Loucy (cell line): ENCODE data around the gene XIRP2.

ENCODE experiments used
- H2AFZ ChIP-seq: fragments of 200-600 bp; sonication (generic); 2 replicates; pipeline ENCODE4 v1.6.0; 2016; ENCODE audit warnings: antibody characterized with exemption, mild to moderate bottlenecking, low read length, moderate library complexity
- H3F3A ChIP-seq: fragments of 200-600 bp; 2 replicates; pipeline ENCODE4 v1.6.0; 2016; ENCODE audit warnings: antibody characterized with exemption, low read depth, mild to moderate bottlenecking
- H3K27me3 ChIP-seq: fragments of 200-600 bp; sonication (generic); 2 replicates; pipeline ENCODE4 v1.6.1; 2014; ENCODE audit warnings: low read length, mild to moderate bottlenecking; ENCODE audit not compliant: insufficient read depth, poor library complexity, severe bottlenecking
- H3K36me3 ChIP-seq: fragments of 200-600 bp; sonication (generic); 2 replicates; pipeline ENCODE4 v1.6.1; 2016; ENCODE audit warnings: low read length; ENCODE audit not compliant: insufficient read depth
- H3K4me1 ChIP-seq: fragments of 200-600 bp; sonication (generic); 2 replicates; pipeline ENCODE4 v1.5.1; 2014; ENCODE audit warnings: low read length, mild to moderate bottlenecking; ENCODE audit not compliant: insufficient read depth, poor library complexity, severe bottlenecking
- H3K4me2 ChIP-seq: fragments of 200-600 bp; sonication (generic); 2 replicates; pipeline ENCODE4 v1.6.0; 2014; ENCODE audit warnings: antibody characterized with exemption, low read length, low read depth, mild to moderate bottlenecking; ENCODE audit not compliant: poor library complexity, severe bottlenecking
- H3K4me3 ChIP-seq: fragments of 200-600 bp; sonication (generic); 2 replicates; pipeline ENCODE4 v1.5.1; 2014; ENCODE audit warnings: low read length, mild to moderate bottlenecking, mixed read lengths; ENCODE audit not compliant: poor library complexity, severe bottlenecking
- H3K79me2 ChIP-seq: fragments of 200-600 bp; sonication (generic); 2 replicates; pipeline ENCODE4 v1.6.1; 2014; ENCODE audit warnings: low read length; ENCODE audit not compliant: insufficient read depth
- H3K9ac ChIP-seq: fragments of 200-600 bp; sonication (generic); 2 replicates; pipeline ENCODE4 v1.6.0; 2014; ENCODE audit warnings: mild to moderate bottlenecking, low read depth, low read length, moderate library complexity; ENCODE audit not compliant: poor library complexity, severe bottlenecking
- H3K9me2 ChIP-seq: fragments of 200-600 bp; sonication (generic); replicated peaks from 2 replicates; pipeline ENCODE4 v1.6.1; 2016; ENCODE audit warnings: low read depth, low read length, mixed read lengths
- H3K9me3 ChIP-seq: fragments of 200-600 bp; sonication (generic); 2 replicates; pipeline ENCODE4 v1.6.1; 2014; ENCODE audit warnings: mild to moderate bottlenecking, antibody characterized with exemption, low read length, low read depth; ENCODE audit not compliant: insufficient read depth
- H4K20me1 ChIP-seq: fragments of 200-600 bp; sonication (generic); 2 replicates; pipeline ENCODE4 v1.6.0; 2014; ENCODE audit warnings: antibody characterized with exemption, low read length, mild to moderate bottlenecking; ENCODE audit not compliant: insufficient read depth, poor library complexity, severe bottlenecking
- EZH2phosphoT487 ChIP-seq: fragments of 200-600 bp; IDR thresholded peaks from 2 replicates; pipeline ENCODE4 v1.6.1; 2018; ENCODE audit warnings: antibody characterized with exemption, mild to moderate bottlenecking, moderate library complexity, borderline replicate concordance
- TF ChIP-seq, protein P1 (sequence below): fragments of 200-600 bp; sonication (generic); conservative IDR thresholded peaks from 2 replicates; pipeline ENCODE4 v1.5.1; 2014; ENCODE audit warnings: mild to moderate bottlenecking, antibody characterized with exemption, low read length

The XIRP2 gene

DNA sequence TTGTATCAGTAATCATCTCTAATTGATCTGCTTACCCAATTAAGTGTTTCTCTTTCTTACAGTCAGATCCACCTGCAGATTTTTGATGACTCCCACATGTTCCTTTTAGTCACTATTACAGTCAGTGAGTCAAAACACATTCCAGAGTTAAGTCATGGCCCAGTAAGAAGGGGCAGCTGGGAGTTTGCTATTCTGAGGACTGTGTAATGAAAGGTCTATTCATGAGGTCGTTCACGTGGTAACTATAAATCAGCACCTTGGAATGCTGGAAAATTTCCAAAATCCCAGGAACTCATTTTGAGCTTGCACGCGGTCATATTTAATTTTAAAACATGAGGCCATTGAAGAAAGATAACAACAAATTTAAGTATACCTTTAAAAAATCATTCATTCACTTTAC lies 252.5 kb downstream of the XIRP2 start:
- H3K36me3 ChIP-seq, result no peaks in the 10 kb centered on the region
- no peaks in the 10 kb centered on the region for H3F3A ChIP-seq
- H3K79me2 ChIP-seq, result no peaks in the 10 kb centered on the region
- peaks cover 31% of the 10 kb centered on the region for H3K4me1 ChIP-seq
- no peaks in the 10 kb centered on the region for H3K9me2 ChIP-seq
- H3K9ac ChIP-seq, result no peak overlapping the region
- H4K20me1 ChIP-seq, result no peaks in the 10 kb centered on the region
- H2AFZ ChIP-seq, result no peak overlapping the region
- no peak for TF ChIP-seq EZH2phosphoT487
- TF ChIP-seq, protein P1, sequence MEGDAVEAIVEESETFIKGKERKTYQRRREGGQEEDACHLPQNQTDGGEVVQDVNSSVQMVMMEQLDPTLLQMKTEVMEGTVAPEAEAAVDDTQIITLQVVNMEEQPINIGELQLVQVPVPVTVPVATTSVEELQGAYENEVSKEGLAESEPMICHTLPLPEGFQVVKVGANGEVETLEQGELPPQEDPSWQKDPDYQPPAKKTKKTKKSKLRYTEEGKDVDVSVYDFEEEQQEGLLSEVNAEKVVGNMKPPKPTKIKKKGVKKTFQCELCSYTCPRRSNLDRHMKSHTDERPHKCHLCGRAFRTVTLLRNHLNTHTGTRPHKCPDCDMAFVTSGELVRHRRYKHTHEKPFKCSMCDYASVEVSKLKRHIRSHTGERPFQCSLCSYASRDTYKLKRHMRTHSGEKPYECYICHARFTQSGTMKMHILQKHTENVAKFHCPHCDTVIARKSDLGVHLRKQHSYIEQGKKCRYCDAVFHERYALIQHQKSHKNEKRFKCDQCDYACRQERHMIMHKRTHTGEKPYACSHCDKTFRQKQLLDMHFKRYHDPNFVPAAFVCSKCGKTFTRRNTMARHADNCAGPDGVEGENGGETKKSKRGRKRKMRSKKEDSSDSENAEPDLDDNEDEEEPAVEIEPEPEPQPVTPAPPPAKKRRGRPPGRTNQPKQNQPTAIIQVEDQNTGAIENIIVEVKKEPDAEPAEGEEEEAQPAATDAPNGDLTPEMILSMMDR, result no peak
- H3K27me3 ChIP-seq, result no peaks in the 10 kb centered on the region
- no peak overlapping the region for H3K4me3 ChIP-seq
- H3K4me2 ChIP-seq, result no peak overlapping the region
- H3K9me3 ChIP-seq, result no peaks in the 10 kb centered on the region

DNA sequence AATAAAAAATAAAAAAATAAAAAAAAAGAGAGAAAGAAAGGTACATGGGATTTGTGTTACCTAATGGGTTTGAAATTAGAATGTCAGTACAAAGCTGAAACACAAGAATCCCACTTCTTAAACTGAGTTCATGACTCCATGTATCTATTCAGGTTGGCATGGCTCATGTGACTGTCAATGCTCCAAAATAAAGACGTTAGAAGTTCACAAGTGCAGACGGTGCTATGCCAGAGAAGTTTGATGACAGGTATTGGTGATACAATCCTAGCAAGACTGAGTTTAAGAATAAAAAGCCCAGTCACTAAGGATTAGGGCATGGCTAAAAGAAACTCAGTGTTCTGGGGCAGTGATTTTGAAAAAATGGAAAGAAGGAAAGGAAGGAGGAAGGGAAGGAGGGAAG lies 254.3 kb downstream of the XIRP2 start:
- Histone ChIP-seq H3K9ac (no peak overlapping the region), H3K27me3 (no peaks in the 10 kb centered on the region), H3K4me2 (no peak overlapping the region), H3F3A (no peaks in the 10 kb centered on the region), H3K9me2 (no peaks in the 10 kb centered on the region), H4K20me1 (no peaks in the 10 kb centered on the region), H3K4me1 (peaks cover 16% of the 10 kb centered on the region), H3K79me2 (no peaks in the 10 kb centered on the region), H3K36me3 (no peaks in the 10 kb centered on the region), H3K4me3 (no peak overlapping the region), H3K9me3 (no peaks in the 10 kb centered on the region), H2AFZ (no peak overlapping the region)
- TF ChIP-seq, protein P1, result no peak
- no peak for TF ChIP-seq EZH2phosphoT487

DNA sequence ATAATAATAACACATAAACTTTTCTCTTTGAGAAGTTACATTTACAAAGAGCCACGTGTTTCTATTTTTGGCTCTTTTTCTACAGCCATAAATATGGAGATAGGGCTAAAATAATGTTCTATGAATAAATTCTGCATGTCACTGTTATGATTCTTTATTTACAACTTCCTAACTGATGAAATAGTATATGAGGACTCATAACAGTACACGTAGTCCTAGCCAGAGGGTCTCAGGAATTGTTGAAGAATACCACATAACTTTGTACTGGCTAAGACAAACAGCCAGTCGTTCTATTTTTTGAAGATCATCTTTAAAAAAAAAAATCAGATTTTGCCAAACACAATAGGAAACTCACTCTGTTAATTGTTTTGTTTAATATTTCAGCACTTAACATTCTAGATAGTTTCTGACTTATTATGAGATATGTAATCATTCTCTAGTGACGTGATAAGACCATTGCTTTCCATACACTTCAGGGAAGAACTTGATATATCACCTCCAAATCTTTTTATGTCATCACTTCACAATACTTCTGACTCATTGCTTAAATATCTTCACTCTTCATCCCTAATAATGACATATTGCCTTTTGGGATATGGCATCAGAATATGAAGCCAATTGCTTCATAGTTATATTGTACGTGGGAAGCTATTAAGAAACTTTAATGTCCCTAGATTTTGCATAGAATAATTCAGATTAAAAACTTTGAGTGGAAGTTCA lies 256.1 kb downstream of the XIRP2 start:
- Histone ChIP-seq H3K9ac (no peak overlapping the region), H3K36me3 (no peaks in the 10 kb centered on the region), H3K27me3 (no peaks in the 10 kb centered on the region), H3K4me1 (peaks cover 25% of the 10 kb centered on the region), H3K79me2 (no peaks in the 10 kb centered on the region), H3F3A (no peaks in the 10 kb centered on the region), H3K9me3 (no peaks in the 10 kb centered on the region), H3K4me2 (no peak overlapping the region), H4K20me1 (no peaks in the 10 kb centered on the region), H3K9me2 (no peaks in the 10 kb centered on the region), H2AFZ (no peak overlapping the region), H3K4me3 (no peak overlapping the region)
- TF ChIP-seq EZH2phosphoT487, result no peak
- TF ChIP-seq, protein P1, result no peak
